ENCODE results near the gene FEN1.

Gene FEN1

DNA sequence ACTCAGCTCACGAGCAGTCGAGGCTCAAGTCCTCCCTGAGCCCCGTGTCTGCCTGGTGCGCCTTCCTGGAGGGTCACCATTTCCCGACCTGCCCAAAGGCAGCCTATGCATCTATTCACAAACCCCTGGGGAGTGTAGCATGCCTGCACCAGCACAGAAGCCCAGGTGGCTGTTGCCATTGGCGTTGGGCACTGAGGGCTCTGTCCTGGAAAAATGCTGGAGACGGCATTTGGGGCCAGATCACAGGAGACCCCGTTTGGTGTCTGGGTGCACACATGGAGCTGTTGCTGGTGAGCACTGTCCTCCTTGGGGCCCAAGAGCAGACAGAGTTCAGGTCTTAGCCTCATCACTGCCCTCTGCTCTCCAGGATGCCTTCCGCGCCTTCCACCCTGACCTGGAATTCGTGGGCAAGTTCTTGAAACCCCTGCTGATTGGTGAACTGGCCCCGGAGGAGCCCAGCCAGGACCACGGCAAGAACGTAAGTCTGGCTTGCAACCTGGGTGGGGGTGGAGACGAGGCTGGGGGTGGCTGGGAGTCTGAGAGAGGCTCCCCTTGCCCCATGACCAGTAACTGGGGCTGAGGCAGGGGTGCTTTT, 44.8 kb downstream of the FEN1 start:
- Histone ChIP-seq H3K27ac (peak overlapping the region; percentile 99), H4K20me1 (peaks cover 13% of the 10 kb centered on the region), H3K4me3 (no peak overlapping the region), H3K27me3 (no peaks in the 10 kb centered on the region), H3K36me3 (peaks cover 69% of the 10 kb centered on the region), H3K9ac (no peak overlapping the region), H3K4me1 (peaks cover 49% of the 10 kb centered on the region), H3K9me3 (no peaks in the 10 kb centered on the region), H3K4me2 (peak overlapping the region; percentile 99; the same call in 1 of the 2 replicates)
- TF ChIP-seq Cebpa-rat (IDR thresholded peaks at IDR 0.05): no peak

- no peak overlapping the region for H3K4me3 ChIP-seq
- H4K20me1 ChIP-seq: peaks cover 12% of the 10 kb centered on the region; the same call in 1 of the 2 replicates
- no peaks in the 10 kb centered on the region for H3K9me3 ChIP-seq
- H3K27ac ChIP-seq: peak overlapping the region; percentile 99
- H3K4me1 ChIP-seq: peaks cover 39% of the 10 kb centered on the region
- no peaks in the 10 kb centered on the region for H3K27me3 ChIP-seq
- no peak for TF ChIP-seq Cebpa-rat (IDR thresholded peaks at IDR 0.05)
- no peak overlapping the region for H3K9ac ChIP-seq
- peaks cover 75% of the 10 kb centered on the region for H3K36me3 ChIP-seq
- no peak overlapping the region for H3K4me2 ChIP-seq
These were observed 45.8 kb downstream of the FEN1 start for GRCh38 chr11:61838501-61838900.

DNA sequence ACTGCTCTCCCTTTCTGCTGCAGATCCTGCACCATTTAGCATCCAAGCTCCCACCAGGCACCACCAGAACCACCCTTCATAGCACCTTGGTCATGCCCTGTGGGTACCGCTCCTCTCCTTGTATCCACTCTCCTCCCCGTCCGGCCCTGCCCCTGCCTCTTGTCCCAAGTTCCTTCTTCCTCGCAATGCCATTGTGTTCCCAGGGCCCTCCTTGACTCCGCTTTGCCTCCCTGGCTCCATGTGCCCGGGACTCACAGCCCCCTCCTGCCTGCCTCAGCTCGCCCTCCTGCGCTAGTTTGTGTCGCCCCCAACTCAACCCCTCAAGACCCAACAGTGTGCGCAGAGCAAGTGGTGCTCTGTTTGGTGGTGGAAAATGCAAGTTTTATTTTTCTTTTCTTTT, 46.2 kb downstream of the FEN1 start:
- H3K36me3 ChIP-seq: peaks cover 79% of the 10 kb centered on the region
- peaks cover 12% of the 10 kb centered on the region; the same call in 1 of the 2 replicates for H4K20me1 ChIP-seq
- peak overlapping the region; percentile 99; the same call in 1 of the 2 replicates for H3K27ac ChIP-seq

DNA sequence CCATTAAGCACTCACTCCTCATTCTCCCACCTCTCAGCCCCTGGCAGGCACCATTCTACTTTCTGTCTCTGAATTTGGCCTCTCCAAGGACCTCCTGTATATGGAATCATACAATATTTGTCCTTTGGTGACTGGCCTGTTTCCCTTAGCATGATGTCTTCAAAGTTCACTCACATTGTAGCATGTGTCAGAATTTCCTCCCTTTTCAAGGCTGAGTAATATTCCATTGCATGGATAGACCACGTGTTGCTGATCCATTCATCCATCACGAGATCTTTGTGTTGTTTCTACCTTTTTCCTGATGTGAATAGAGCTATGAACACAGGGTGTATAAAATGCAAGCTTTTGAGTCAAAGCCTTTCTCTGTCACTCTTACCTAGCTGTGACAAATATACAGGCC, 47.0 kb downstream of the FEN1 start:
- Histone ChIP-seq H4K20me1 (peaks cover 12% of the 10 kb centered on the region; the same call in 1 of the 2 replicates), H3K4me1 (peaks cover 29% of the 10 kb centered on the region), H3K9me3 (no peaks in the 10 kb centered on the region), H3K4me2 (no peak overlapping the region), H3K9ac (no peak overlapping the region), H3K4me3 (no peak overlapping the region), H3K27ac (no peak overlapping the region), H3K36me3 (peaks cover 87% of the 10 kb centered on the region), H3K27me3 (no peaks in the 10 kb centered on the region)
- no peak for TF ChIP-seq Cebpa-rat (IDR thresholded peaks at IDR 0.05)

More for the DNA sequence above, 46.2 kb downstream of the FEN1 start:
- Histone ChIP-seq H3K4me1 (peaks cover 35% of the 10 kb centered on the region), H3K9ac (no peak overlapping the region), H3K27me3 (no peaks in the 10 kb centered on the region), H3K9me3 (no peaks in the 10 kb centered on the region), H3K4me2 (no peak overlapping the region), H3K4me3 (no peak overlapping the region)
- TF ChIP-seq Cebpa-rat (IDR thresholded peaks at IDR 0.05): no peak

DNA sequence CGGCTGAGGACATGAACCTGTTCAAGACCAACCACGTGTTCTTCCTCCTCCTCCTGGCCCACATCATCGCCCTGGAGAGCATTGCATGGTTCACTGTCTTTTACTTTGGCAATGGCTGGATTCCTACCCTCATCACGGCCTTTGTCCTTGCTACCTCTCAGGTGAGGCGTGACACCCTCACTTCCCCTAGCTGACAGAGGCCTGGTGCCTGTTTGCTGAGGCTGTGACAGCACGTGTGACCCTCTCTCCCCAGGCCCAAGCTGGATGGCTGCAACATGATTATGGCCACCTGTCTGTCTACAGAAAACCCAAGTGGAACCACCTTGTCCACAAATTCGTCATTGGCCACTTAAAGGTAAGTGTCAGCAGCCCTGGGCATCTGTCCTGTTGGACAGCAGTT, 47.7 kb downstream of the FEN1 start:
- Histone ChIP-seq H3K36me3 (peaks cover 93% of the 10 kb centered on the region), H3K4me3 (no peak overlapping the region), H3K9ac (no peak overlapping the region), H3K9me3 (no peaks in the 10 kb centered on the region), H3K27me3 (no peaks in the 10 kb centered on the region), H4K20me1 (peaks cover 17% of the 10 kb centered on the region), H3K4me2 (no peak overlapping the region), H3K27ac (no peak overlapping the region), H3K4me1 (peaks cover 24% of the 10 kb centered on the region)
- TF ChIP-seq Cebpa-rat (IDR thresholded peaks at IDR 0.05): no peak

DNA sequence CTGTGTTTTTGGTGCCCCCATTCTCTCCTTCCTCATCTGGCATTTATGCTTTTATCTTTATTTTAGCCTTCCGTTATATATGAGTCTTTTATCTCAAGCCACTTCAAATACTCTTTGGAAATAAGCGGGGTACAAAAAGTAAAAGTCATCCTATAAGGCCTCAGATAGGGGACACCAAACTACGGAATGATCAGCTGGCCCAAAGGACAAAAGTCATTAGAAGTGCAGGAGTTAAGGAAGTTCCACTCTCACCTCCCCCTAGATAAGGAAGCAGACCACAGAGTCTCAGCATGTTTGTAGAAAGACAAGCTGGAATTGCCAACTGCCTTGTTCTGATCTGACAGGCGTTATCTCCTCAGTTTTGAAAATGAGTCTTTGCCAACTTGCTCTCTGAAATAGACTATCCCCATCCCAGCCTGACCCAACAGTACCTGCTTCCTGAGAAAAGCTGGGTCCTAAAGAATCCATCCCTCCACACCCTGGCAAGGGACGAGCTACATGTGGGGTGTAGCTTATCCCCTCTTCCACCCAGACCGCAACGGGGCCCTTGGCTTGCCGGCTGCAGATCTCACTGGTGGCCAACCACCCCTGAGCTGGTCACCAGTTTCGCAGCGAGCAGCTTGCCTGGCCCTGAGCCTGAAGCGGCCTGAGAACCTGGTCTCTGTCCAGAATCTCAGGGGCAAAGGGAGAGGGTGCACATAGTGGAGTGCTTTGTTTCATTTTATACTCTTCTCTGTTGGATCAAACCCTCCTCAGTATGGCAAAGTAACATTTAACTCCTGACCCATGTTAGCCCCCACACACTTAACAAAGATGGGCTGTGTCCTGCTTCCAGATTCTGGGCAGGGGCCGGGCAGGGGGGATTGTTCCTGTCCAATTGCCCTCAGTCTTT, 49.2 kb downstream of the FEN1 start:
- no peak for TF ChIP-seq Cebpa-rat (IDR thresholded peaks at IDR 0.05)

GRCh38 chr11:61842528-61842820, 49.8 kb downstream of the FEN1 start:
- no peak overlapping the region for H3K4me3 ChIP-seq
- H3K4me2 ChIP-seq: no peak overlapping the region
- H3K4me1 ChIP-seq: peaks cover 3% of the 10 kb centered on the region
- no peak overlapping the region for H3K9ac ChIP-seq
- peaks cover 18% of the 10 kb centered on the region for H4K20me1 ChIP-seq
- no peak overlapping the region for H3K27ac ChIP-seq
- H3K27me3 ChIP-seq: no peaks in the 10 kb centered on the region
- no peaks in the 10 kb centered on the region for H3K9me3 ChIP-seq
- TF ChIP-seq Cebpa-rat (IDR thresholded peaks at IDR 0.05): no peak
- peaks cover 100% of the 10 kb centered on the region for H3K36me3 ChIP-seq

More for the DNA sequence above, 49.2 kb downstream of the FEN1 start:
- Histone ChIP-seq H3K4me1 (peaks cover 9% of the 10 kb centered on the region), H3K4me3 (no peak overlapping the region), H3K9me3 (no peaks in the 10 kb centered on the region), H4K20me1 (peaks cover 17% of the 10 kb centered on the region), H3K27ac (no peak overlapping the region), H3K9ac (0 out of 2 replicates have a peak overlapping the region, but pooled peaks have one; percentile 11), H3K4me2 (no peak overlapping the region), H3K27me3 (no peaks in the 10 kb centered on the region), H3K36me3 (peaks cover 100% of the 10 kb centered on the region)

DNA sequence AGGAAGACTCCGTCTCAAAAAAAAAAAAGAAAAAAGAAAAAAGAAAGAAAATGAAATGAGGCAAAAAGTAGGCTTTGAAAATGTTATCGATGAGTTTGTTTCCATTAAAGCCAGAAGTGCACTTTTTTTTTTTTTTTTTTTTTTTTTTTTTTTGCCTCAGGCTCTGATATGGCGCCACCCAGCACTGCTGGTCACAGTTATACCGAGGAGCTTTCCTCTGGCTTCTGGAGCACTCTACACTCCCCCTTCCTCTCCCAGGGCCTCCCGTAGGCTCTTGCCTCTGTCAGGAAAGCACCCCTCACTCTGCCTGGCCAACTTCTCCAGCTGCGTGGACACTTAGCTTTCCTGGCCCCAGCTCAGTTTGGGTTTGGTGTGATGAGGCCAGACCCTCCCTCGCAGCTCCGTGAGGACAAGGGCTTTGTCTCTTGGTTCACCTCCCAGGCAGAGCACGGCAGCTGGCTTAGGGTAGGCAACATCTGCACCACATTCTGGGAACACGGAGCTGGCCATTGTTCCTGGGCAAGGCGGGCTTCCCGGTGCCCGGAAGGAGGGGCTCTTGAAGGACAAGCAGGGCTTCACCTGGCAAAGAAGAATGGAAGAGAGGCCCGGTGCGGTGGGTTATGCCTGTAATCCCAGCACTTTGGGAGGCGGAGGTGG, 52.3 kb downstream of the FEN1 start:
- no peak for TF ChIP-seq Cebpa-rat (IDR thresholded peaks at IDR 0.05)
- peaks cover 35% of the 10 kb centered on the region for H4K20me1 ChIP-seq

GRCh38 chr11:61846362-61847020, 53.8 kb downstream of the FEN1 start:
- Histone ChIP-seq H3K4me3 (no peak overlapping the region), H3K27ac (no peak overlapping the region), H3K36me3 (peaks cover 100% of the 10 kb centered on the region), H4K20me1 (peaks cover 46% of the 10 kb centered on the region), H3K9ac (0 out of 2 replicates have a peak overlapping the region, but pooled peaks have one; percentile 29), H3K4me1 (peaks cover 8% of the 10 kb centered on the region; the same call in 1 of the 2 replicates), H3K4me2 (no peak overlapping the region), H3K27me3 (no peaks in the 10 kb centered on the region), H3K9me3 (no peaks in the 10 kb centered on the region)
- no peak for TF ChIP-seq Cebpa-rat (IDR thresholded peaks at IDR 0.05)

More for the DNA sequence above, 52.3 kb downstream of the FEN1 start:
- Histone ChIP-seq H3K9me3 (no peaks in the 10 kb centered on the region), H3K9ac (no peak overlapping the region), H3K4me1 (no peaks in the 10 kb centered on the region), H3K4me2 (no peak overlapping the region), H3K27me3 (no peaks in the 10 kb centered on the region), H3K4me3 (no peak overlapping the region), H3K27ac (no peak overlapping the region), H3K36me3 (peaks cover 100% of the 10 kb centered on the region)
